PC-3 (cell line): Measurements from ENCODE around the gene TRIM56.

Experiments
- CTCF ChIP-seq: fragments of 300-600 bp; sonication (generic); conservative IDR thresholded peaks from 2 replicates; pipeline ENCODE4 v1.5.1; 2017; ENCODE audit warnings: antibody characterized with exemption, low read depth, mild to moderate bottlenecking, low read length
- EZH2 ChIP-seq: fragments of 300-600 bp; sonication (generic); IDR thresholded peaks from one replicate; pipeline ENCODE4 v1.6.1; 2017; ENCODE audit warnings: antibody characterized with exemption, mild to moderate bottlenecking, low read length; ENCODE audit not compliant: unreplicated experiment

DNA sequence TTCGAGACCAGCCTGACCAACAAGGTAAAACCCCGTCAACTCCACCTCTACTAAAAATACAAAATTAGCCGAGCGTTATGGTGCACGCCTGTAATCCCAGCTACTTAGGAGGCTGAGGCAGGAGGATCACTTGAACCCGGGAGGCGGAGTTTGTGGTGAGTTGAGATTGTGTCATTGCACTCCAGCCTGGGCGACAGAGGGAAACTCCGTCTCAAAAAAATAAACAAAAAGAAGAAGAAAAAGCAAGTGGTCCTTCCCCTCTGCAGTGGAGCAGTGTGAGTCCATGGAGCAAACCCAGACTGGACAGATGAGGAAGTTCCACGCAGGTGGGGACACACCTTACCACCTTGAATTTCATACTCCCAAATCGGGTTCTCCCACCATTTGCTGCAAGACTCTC lies 28.6 kb downstream of the TRIM56 start:
- no peak for TF ChIP-seq CTCF
- no peak for TF ChIP-seq EZH2
